Measurements from ENCODE around the gene ABI2.

- TF ChIP-seq EP300 (IDR thresholded peaks at IDR 0.05) (no peak), CTCF (IDR thresholded peaks at IDR 0.05) (no peak), POLR2A (IDR thresholded peaks at IDR 0.05) (no peak), POLR2AphosphoS5 (IDR thresholded peaks at IDR 0.05) (no peak)
Measured at GRCh38 chr2:203394519-203395227, 66.5 kb downstream of the ABI2 start.

Measured in upper lobe of left lung (tissue), 4 donors.